ENCODE results near the gene KIF7. TPM values are rescaled to one million over a fixed set of nuclear protein-coding genes. Genes with fewer than 3 reads are reported as not detected.

Gene KIF7
- polyA plus RNA-seq, 1 donor from 2014 or later = 5.2 TPM

- no peaks in the 10 kb centered on the region for H3K79me2 ChIP-seq (replicated peaks; ENCODE audit: insufficient read depth, low read length)
- no peaks in the 10 kb centered on the region for H3F3A ChIP-seq (ENCODE audit: insufficient read depth, low read length, poor library complexity, severe bottlenecking)
- H3K4me2 ChIP-seq (ENCODE audit: low read length) = no peak overlapping the region
- TF ChIP-seq EP300 (conservative IDR thresholded peaks at IDR 0.05; ENCODE audit: poor library complexity, severe bottlenecking) (no peak), TAF1 (IDR thresholded peaks at IDR 0.05; ENCODE audit: low read depth) (no peak), REST (IDR thresholded peaks at IDR 0.05; ENCODE audit: borderline replicate concordance) (no peak), EZH2 (IDR thresholded peaks at IDR 0.05; ENCODE audit: borderline replicate concordance, insufficient read depth, low read length, poor library complexity, severe bottlenecking) (no peak), CTCF (IDR thresholded peaks at IDR 0.05; ENCODE audit: poor library complexity, severe bottlenecking) (no peak), SMC3 (conservative IDR thresholded peaks at IDR 0.05; ENCODE audit: poor library complexity) (no peak), MXI1 (conservative IDR thresholded peaks at IDR 0.05; ENCODE audit: poor library complexity, severe bottlenecking) (no peak)
- H2AFZ ChIP-seq (ENCODE audit: low read depth, low read length) = no peak overlapping the region
- no peaks in the 10 kb centered on the region for H3K9me3 ChIP-seq (ENCODE audit: low read length)
- H3K9me2 ChIP-seq (ENCODE audit: insufficient read depth, low read length) = no peaks in the 10 kb centered on the region
- H4K20me1 ChIP-seq (ENCODE audit: insufficient read depth) = no peaks in the 10 kb centered on the region
- H3K9ac ChIP-seq (ENCODE audit: low read length) = no peak overlapping the region
- no peak overlapping the region for H3K27ac ChIP-seq (ENCODE audit: low read length)
- H3K36me3 ChIP-seq (ENCODE audit: insufficient read depth, low read length) = no peaks in the 10 kb centered on the region
- H3K27me3 ChIP-seq (ENCODE audit: insufficient read depth, low read depth, low read length) = no peaks in the 10 kb centered on the region
- no peak overlapping the region for H3K4me3 ChIP-seq (ENCODE audit: low read length)
These were observed 5.6 kb downstream of the KIF7 start for GRCh38 chr15:89649716-89650115.

- no peak overlapping the region for H3K9ac ChIP-seq (ENCODE audit: low read length)
- H3K4me3 ChIP-seq (ENCODE audit: low read length) = no peak overlapping the region
- no peak overlapping the region for H3K4me2 ChIP-seq (ENCODE audit: low read length)
- H3K9me2 ChIP-seq (ENCODE audit: insufficient read depth, low read length) = no peaks in the 10 kb centered on the region
- TF ChIP-seq EZH2 (IDR thresholded peaks at IDR 0.05; ENCODE audit: borderline replicate concordance, insufficient read depth, low read length, poor library complexity, severe bottlenecking) = no peak
- TF ChIP-seq EP300 (conservative IDR thresholded peaks at IDR 0.05; ENCODE audit: poor library complexity, severe bottlenecking) = no peak
- no peak for TF ChIP-seq RAD21 (conservative IDR thresholded peaks at IDR 0.05)
- no peak for TF ChIP-seq SMC3 (conservative IDR thresholded peaks at IDR 0.05; ENCODE audit: poor library complexity)
- no peak for TF ChIP-seq TAF1 (IDR thresholded peaks at IDR 0.05; ENCODE audit: low read depth)
- no peak for TF ChIP-seq REST (IDR thresholded peaks at IDR 0.05; ENCODE audit: borderline replicate concordance)
- TF ChIP-seq MXI1 (conservative IDR thresholded peaks at IDR 0.05; ENCODE audit: poor library complexity, severe bottlenecking) = no peak
- no peak for TF ChIP-seq POLR2AphosphoS5 (IDR thresholded peaks at IDR 0.05)
- no peak for TF ChIP-seq CTCF (IDR thresholded peaks at IDR 0.05; ENCODE audit: poor library complexity, severe bottlenecking)
- H4K20me1 ChIP-seq (ENCODE audit: insufficient read depth) = no peaks in the 10 kb centered on the region
- no peak overlapping the region for H3K27ac ChIP-seq (ENCODE audit: low read length)
- H2AFZ ChIP-seq (ENCODE audit: low read depth, low read length) = no peak overlapping the region
- H3K27me3 ChIP-seq (ENCODE audit: insufficient read depth, low read depth, low read length) = no peaks in the 10 kb centered on the region
- H3K9me3 ChIP-seq (ENCODE audit: low read length) = no peaks in the 10 kb centered on the region
- no peaks in the 10 kb centered on the region for H3F3A ChIP-seq (ENCODE audit: insufficient read depth, low read length, poor library complexity, severe bottlenecking)
- no peaks in the 10 kb centered on the region for H3K36me3 ChIP-seq (ENCODE audit: insufficient read depth, low read length)
- H3K79me2 ChIP-seq (replicated peaks; ENCODE audit: insufficient read depth, low read length) = no peaks in the 10 kb centered on the region
These were observed 6.1 kb downstream of the KIF7 start for GRCh38 chr15:89649013-89649625.
